ENCODE results near the gene CAMTA1. TPM values are rescaled to one million over a fixed set of nuclear protein-coding genes. Genes with fewer than 3 reads are reported as not detected.

The CAMTA1 gene
- total RNA-seq, 1 donor from 2014 or later: 51.8 TPM

GRCh38 chr1:7648761-7649384 lies 863.6 kb downstream of the CAMTA1 start:
- no peak for DNase-seq (ENCODE audit: low spot score)

GRCh38 chr1:7650801-7651200 lies 865.5 kb downstream of the CAMTA1 start:
- no peak for DNase-seq (ENCODE audit: low spot score)

GRCh38 chr1:7651203-7651602 lies 865.9 kb downstream of the CAMTA1 start:
- DNase-seq (ENCODE audit: low spot score): no peak

GRCh38 chr1:7652061-7652460 lies 866.8 kb downstream of the CAMTA1 start:
- DNase-seq (ENCODE audit: low spot score): no peak

GRCh38 chr1:7652515-7653098 lies 867.4 kb downstream of the CAMTA1 start:
- DNase-seq (ENCODE audit: low spot score): no peak

GRCh38 chr1:7654725-7655124 lies 869.5 kb downstream of the CAMTA1 start:
- DNase-seq (ENCODE audit: low spot score): no peak

GRCh38 chr1:7655354-7655753 lies 870.1 kb downstream of the CAMTA1 start:
- no peak for DNase-seq (ENCODE audit: low spot score)

GRCh38 chr1:7656557-7657215 lies 871.4 kb downstream of the CAMTA1 start:
- DNase-seq (ENCODE audit: low spot score): no peak

- DNase-seq (ENCODE audit: low spot score): no peak
Measured at GRCh38 chr1:7657287-7658016, 872.2 kb downstream of the CAMTA1 start.

GRCh38 chr1:7658099-7658498 lies 872.8 kb downstream of the CAMTA1 start:
- DNase-seq (ENCODE audit: low spot score): no peak

GRCh38 chr1:7659514-7659913 lies 874.3 kb downstream of the CAMTA1 start:
- DNase-seq (ENCODE audit: low spot score): no peak

GRCh38 chr1:7663451-7664146 lies 878.3 kb downstream of the CAMTA1 start:
- DNase-seq (ENCODE audit: low spot score): no peak

GRCh38 chr1:7664147-7664892 lies 879.1 kb downstream of the CAMTA1 start:
- no peak for DNase-seq (ENCODE audit: low spot score)

GRCh38 chr1:7664893-7665250 lies 879.6 kb downstream of the CAMTA1 start:
- DNase-seq (ENCODE audit: low spot score): no peak

- DNase-seq (ENCODE audit: low spot score): no peak
Measured at GRCh38 chr1:7666249-7666648, 881.0 kb downstream of the CAMTA1 start.

- no peak for DNase-seq (ENCODE audit: low spot score)
Measured at GRCh38 chr1:7667159-7667558, 881.9 kb downstream of the CAMTA1 start.

- peak; percentile 96 for DNase-seq (ENCODE audit: low spot score)
Measured at GRCh38 chr1:7667625-7668218, 882.5 kb downstream of the CAMTA1 start.

- no peak for DNase-seq (ENCODE audit: low spot score)
Measured at GRCh38 chr1:7669559-7670311, 884.5 kb downstream of the CAMTA1 start.

GRCh38 chr1:7670334-7671145 lies 885.3 kb downstream of the CAMTA1 start:
- DNase-seq (ENCODE audit: low spot score): no peak

Measured in mesenteric fat pad (tissue), 1 donor.